ENCODE data around the gene GMDS. TPM values are rescaled to one million over a fixed set of nuclear protein-coding genes. Genes with fewer than 3 reads are reported as not detected.
"Not testable (repeated sequence)": the region's sequence is repeated elsewhere in the genome, so short reads cannot be mapped to it uniquely, and the experiment has no call there.

Gene GMDS
- total RNA-seq, 1 experiment from 2014 or later, result 23.6 TPM

GRCh38 chr6:1773700-1774099, 471.7 kb downstream of the GMDS start:
- DNase-seq (ENCODE audit: low spot score), result no peak

GRCh38 chr6:1770968-1771723, 474.3 kb downstream of the GMDS start:
- no peak for DNase-seq (ENCODE audit: low spot score)

DNA sequence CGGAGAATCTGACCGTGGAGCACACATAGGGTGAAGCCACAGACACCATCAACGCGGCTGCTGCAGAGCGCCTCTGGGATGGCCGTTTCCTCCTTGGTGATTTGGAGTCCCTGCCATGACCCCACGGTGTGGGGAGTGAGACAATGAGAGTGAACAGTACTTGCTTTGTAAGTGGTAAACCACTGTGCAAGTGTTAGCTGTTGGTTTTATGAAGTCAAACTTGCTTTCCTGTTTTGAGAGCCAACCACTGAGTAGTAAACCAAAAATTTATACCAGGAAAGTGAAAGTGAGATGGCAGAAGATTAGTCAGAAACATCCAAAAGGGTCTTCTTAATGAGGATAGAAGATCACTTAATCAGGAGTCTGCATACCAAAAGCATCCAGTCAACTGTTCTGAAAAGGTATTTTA, 475.0 kb downstream of the GMDS start:
- DNase-seq (ENCODE audit: low spot score), result no peak

DNA sequence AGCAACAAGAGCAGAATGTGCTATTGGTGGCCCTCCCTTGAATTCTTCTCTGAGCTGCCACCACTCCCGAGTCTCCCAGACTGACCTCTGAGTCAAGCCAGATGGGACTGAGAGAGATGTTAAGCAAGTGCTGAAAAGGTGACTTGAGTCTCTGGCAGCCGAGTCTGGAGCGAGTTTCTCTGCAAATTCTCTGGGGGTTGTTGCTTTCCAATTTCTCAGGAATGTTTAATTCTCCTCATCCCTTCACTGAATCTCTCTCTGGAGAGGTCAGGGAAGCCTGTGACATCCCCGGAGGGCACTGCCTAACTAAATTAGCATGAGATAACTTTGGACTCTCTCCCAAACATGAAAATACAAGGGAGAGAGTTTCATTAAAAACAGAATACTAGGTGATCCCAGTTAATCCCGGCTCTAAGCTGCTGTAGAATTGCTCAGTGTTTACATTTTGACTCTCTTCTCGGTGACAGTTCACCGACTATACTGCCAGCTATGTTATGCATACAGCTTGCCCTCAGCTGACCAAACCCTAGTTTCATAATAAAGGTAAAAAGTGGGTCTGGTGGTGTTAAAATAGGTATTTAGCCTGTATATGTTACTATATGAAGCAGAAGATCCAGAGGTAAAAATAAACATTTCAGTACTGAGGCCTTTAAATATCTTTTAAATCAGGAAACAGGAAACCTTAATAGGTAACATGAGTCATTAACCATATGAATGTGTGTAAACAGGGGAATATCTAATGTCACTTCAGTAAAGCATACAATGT, 477.7 kb downstream of the GMDS start:
- no peak for DNase-seq (ENCODE audit: low spot score)

- no peak for DNase-seq (ENCODE audit: low spot score)
These were observed 478.8 kb downstream of the GMDS start for GRCh38 chr6:1766654-1767053.

GRCh38 chr6:1765160-1765903, 480.1 kb downstream of the GMDS start:
- no peak for DNase-seq (ENCODE audit: low spot score)

- DNase-seq (ENCODE audit: low spot score), result no peak
These were observed 480.9 kb downstream of the GMDS start for GRCh38 chr6:1764397-1764987.

DNA sequence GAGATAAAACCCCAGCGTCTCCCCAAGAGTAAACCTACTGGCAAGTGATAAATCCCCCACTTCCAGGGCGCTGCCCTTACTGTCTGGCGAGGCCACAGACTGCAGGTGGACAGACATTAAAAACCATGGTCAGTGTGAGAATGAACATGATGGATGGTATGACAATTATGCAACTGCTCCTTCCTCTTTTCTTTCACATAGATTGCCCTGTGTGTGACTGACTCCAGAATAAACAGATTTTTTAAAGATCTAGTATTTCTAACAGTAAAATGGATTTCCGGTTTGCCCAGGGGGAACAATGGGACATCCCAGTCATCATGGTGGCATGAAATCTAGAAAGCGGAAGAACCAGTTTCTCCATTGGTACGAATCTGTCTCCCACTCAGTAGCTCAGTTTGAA, 482.0 kb downstream of the GMDS start:
- DNase-seq (ENCODE audit: low spot score), result no peak

DNA sequence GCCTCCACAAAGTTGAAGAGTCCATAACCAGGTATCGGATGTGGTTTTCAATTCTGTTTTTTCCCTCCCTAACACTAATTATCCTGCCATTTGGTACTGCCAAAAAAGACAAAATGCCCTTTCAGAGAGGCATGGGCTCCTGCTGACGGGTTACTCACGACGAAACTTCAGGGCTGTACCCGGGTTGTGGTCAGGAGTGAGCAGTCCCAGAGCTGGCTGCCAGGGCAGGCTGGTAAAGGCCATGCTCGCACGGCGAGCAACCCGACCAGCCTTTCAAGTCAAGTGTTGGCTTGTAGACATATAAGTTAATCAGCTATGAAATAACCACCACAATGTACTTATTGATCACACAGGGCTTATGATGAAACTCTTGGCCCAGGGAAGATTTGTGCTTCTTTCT, 483.2 kb downstream of the GMDS start:
- no peak for DNase-seq (ENCODE audit: low spot score)

DNA sequence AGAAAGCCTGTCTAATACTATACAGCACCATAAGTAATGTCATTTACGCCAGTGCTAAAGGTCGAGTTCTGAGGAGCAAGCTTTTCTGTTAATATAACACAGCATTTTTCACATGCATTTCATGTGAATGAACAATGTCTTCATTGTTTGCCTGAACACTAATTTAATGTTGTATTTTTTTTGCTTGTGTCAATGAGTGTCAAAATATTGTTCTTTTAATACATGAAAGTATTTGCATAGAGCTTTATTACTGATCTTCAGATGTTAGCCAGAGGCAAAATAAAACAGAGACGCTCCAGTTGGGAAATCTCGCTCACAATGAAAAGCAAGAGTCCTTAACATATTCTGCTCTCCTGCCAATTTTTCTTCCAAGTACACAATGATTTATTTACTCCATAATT, 483.9 kb downstream of the GMDS start:
- no peak for DNase-seq (ENCODE audit: low spot score)

GRCh38 chr6:1760876-1761275, 484.5 kb downstream of the GMDS start:
- no peak for DNase-seq (ENCODE audit: low spot score)

- no peak for DNase-seq (ENCODE audit: low spot score)
These were observed 485.5 kb downstream of the GMDS start for GRCh38 chr6:1759870-1760269.

DNA sequence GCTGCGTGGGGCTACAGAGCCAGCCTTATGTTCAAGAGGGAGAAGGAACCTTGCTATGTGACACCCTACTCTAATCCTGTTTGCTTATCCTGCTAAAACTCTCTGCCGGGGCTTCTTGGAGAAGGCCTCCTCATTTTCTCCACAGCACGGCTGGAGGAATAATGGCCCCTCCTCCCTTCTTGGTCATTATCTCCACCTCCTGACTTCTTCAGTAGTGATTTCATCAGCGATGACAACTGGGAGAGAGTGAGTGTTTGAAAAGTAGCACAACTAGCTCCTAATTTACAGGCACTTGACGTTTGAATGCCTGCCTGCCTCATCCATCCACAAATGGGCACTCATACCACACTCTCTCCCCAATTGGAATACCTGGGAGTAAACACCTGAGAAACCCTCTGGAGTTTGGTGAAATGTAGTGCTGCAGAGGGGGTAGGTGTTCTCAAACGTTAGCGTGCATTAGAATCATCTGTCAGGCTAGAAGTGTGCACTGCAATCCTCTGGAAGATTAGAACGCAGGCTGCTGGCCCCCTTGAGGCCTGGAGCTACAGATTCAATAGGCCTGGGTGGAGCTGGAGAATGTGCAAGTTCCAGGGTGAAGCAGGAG, 487.2 kb downstream of the GMDS start:
- no peak for DNase-seq (ENCODE audit: low spot score)

DNA sequence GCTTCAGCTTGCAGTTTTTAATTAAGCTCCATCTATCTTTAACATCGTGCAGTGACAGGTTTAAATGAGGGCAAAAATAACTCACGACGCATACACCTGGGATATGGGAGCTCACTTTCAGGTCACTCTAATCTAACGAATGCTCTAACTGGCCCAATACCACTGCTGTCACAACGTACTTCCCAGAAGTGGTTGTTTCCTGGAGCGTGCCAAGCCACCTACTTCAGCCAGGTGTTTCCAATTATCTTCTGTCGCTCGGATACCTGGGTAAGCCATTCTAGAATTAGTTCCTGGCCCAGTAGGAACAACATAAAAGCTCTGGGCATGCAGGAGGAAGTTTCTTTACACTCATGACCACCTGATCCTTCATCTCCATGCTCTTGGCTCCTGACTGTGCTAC, 488.3 kb downstream of the GMDS start:
- DNase-seq (ENCODE audit: low spot score), result no peak

GRCh38 chr6:1756472-1757129, 488.8 kb downstream of the GMDS start:
- DNase-seq (ENCODE audit: low spot score), result no peak

GRCh38 chr6:1751063-1751462, 494.3 kb downstream of the GMDS start:
- not testable (repeated sequence) for DNase-seq (ENCODE audit: low spot score)

DNA sequence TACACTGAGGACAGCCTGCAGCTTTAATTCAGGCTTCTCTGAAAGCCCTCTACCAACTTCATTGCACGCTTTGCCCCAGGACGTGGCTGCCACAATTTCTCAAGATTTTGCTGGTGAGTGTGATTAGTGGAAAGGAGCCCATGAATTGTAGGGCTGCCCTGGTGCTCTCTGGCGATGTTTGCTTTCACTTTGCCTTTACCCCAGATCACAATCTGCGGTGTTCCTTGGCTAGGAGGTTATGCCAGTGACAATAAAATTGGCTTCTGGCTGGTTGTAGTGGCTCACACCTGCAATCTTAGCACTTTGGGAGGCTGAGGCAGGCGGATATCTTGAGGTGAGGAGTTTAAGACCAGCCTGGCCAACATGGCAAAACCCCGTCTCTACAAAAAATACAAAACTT, 496.4 kb downstream of the GMDS start:
- DNase-seq (ENCODE audit: low spot score), result no peak

- DNase-seq (ENCODE audit: low spot score), result no peak
These were observed 497.9 kb downstream of the GMDS start for GRCh38 chr6:1747531-1747930.

DNA sequence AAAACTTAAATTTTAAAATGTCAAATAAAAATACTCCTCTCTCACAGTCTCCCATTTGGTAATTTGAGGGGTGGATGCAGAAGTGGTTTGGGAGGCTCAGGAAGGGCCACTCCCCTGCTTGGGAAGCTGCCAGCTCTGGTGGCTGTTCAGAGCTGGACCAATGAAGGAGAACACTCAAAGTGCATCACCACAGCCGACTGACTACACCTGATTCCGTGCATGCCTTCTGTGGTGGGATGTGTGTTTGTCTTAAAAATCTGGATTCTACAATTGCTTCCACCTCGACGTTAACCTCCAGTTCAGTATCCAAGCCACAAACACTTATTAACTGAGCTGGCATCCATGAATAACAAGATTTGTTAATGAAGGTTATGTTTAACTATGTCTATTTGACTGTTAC, 498.4 kb downstream of the GMDS start:
- DNase-seq (ENCODE audit: low spot score), result no peak

- DNase-seq (ENCODE audit: low spot score), result no peak
These were observed 499.6 kb downstream of the GMDS start for GRCh38 chr6:1745814-1746213.

DNA sequence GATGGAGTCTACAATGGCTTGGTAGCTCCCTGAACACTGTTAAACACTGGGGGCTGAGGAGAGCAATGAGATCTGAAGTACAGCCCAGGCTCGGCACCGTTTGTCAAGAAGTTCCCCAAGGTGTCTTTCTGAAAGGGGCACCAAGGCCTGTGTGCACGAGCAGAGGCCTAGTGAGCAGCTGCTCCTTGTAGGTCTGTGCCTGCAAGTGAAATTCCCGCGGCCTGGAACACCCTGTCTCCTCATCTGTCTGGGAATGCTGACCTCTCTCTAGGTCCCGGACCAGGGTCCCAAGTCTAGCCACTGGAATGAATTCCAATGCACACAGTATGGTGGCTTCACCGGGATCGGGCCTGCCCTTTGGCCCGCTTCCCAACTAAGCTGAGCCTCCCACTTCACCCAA, 500.9 kb downstream of the GMDS start:
- DNase-seq (ENCODE audit: low spot score), result no peak
